ENCODE results near the gene DCP1B.

Gene DCP1B

GRCh38 chr12:1920971-1921370 lies 83.3 kb downstream of the DCP1B start:
- H3K4me3 ChIP-seq (replicated peaks; ENCODE audit: low read depth, low read length): no peak overlapping the region

GRCh38 chr12:1920436-1920835 lies 83.8 kb downstream of the DCP1B start:
- no peak for TF ChIP-seq CTCF (IDR thresholded peaks at IDR 0.05; ENCODE audit: low read length, missing control alignments)
- no peak for DNase-seq (ENCODE audit: low read depth)
- H3K4me3 ChIP-seq (replicated peaks; ENCODE audit: low read depth, low read length): no peak overlapping the region

More at GRCh38 chr12:1920971-1921370, 83.3 kb downstream of the DCP1B start:
- DNase-seq (ENCODE audit: low read depth): no peak
- no peak for TF ChIP-seq CTCF (IDR thresholded peaks at IDR 0.05; ENCODE audit: low read length, missing control alignments)

GRCh38 chr12:1919763-1920162 lies 84.5 kb downstream of the DCP1B start:
- no peak overlapping the region for H3K4me3 ChIP-seq (replicated peaks; ENCODE audit: low read depth, low read length)
- TF ChIP-seq CTCF (IDR thresholded peaks at IDR 0.05; ENCODE audit: low read length, missing control alignments): no peak
- DNase-seq (ENCODE audit: low read depth): no peak

GRCh38 chr12:1919284-1919683 lies 85.0 kb downstream of the DCP1B start:
- no peak for DNase-seq (ENCODE audit: low read depth)
- TF ChIP-seq CTCF (IDR thresholded peaks at IDR 0.05; ENCODE audit: low read length, missing control alignments): no peak
- no peak overlapping the region for H3K4me3 ChIP-seq (replicated peaks; ENCODE audit: low read depth, low read length)

- no peak overlapping the region for H3K4me3 ChIP-seq (replicated peaks; ENCODE audit: low read depth, low read length)
- no peak for DNase-seq (ENCODE audit: low read depth)
- no peak for TF ChIP-seq CTCF (IDR thresholded peaks at IDR 0.05; ENCODE audit: low read length, missing control alignments)
Measured at GRCh38 chr12:1918884-1919236, 85.4 kb downstream of the DCP1B start.

GRCh38 chr12:1918081-1918883 lies 86.0 kb downstream of the DCP1B start, which contains the start of gene CACNA2D4:
Gene CACNA2D4 (minus strand): TSS chr12:1918652. CDS start chr12:1918473, 179 bp downstream.
- DNase-seq (ENCODE audit: low read depth): no peak
- no peak within 1 kb of the TSS for H3K4me3 ChIP-seq (replicated peaks; ENCODE audit: low read depth, low read length)
- TF ChIP-seq CTCF (IDR thresholded peaks at IDR 0.05; ENCODE audit: low read length, missing control alignments): no peak

All from fibroblast of pulmonary artery (primary cell).